CD4-positive, alpha-beta T cell treated with Interleukin-15 for 1 hour (primary cell): ENCODE results near the gene RGMA.
A peak's percentile ranks its signal among the peaks of the same experiment; 100 is the strongest.
"Not testable (repeated sequence)": the region's sequence is repeated elsewhere in the genome, so short reads cannot be mapped to it uniquely, and the experiment has no call there.

Source experiments
- DNase-seq: peaks from one replicate; pipeline ENCODE4 v3.0.0-alpha.2; 2020

The RGMA gene

DNA sequence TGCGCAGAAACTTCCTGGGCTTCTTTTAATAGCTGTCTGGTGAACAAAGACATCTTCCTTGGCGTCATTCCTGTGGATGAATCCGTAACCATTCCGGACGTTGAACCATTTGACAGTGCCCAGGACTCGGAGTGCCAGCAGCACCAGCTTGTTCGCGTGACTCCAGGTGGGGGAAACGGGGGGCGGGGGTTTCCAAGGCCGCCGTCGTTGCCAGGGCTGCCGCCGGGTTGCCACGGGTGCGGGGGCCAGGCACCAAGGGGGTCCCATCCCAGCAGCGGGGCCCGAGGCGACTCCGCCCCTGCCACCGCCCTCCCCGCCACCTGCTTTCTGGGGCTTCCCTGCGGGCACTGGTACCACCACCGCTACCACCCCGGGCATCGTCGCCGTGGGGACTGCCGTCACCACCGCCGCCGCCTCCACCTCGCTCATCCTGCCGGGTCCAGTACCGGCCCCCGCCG is 22.8 kb downstream of the RGMA start:
- DNase-seq = no peak

DNA sequence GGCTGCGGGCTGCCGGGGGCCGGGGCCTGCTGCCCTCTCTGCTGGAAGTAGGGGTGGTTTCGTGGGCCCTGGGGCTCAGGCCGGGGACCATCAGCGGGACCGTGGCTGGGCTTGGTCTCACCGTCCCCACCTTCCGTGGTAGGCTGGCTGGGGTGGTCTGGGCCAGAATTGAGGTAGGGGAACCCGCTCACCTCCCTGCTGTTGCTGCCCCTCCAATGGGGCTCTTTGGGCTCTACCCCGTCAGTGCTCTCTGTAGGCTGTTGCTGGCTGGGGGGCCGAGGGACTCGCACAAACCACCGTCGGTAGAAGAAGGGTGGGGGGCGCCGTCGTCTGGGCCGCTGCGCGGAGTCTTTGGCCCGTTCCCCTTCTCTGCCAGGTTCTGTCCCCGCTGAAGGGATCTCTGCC is 23.4 kb downstream of the RGMA start:
- DNase-seq = no peak

DNA sequence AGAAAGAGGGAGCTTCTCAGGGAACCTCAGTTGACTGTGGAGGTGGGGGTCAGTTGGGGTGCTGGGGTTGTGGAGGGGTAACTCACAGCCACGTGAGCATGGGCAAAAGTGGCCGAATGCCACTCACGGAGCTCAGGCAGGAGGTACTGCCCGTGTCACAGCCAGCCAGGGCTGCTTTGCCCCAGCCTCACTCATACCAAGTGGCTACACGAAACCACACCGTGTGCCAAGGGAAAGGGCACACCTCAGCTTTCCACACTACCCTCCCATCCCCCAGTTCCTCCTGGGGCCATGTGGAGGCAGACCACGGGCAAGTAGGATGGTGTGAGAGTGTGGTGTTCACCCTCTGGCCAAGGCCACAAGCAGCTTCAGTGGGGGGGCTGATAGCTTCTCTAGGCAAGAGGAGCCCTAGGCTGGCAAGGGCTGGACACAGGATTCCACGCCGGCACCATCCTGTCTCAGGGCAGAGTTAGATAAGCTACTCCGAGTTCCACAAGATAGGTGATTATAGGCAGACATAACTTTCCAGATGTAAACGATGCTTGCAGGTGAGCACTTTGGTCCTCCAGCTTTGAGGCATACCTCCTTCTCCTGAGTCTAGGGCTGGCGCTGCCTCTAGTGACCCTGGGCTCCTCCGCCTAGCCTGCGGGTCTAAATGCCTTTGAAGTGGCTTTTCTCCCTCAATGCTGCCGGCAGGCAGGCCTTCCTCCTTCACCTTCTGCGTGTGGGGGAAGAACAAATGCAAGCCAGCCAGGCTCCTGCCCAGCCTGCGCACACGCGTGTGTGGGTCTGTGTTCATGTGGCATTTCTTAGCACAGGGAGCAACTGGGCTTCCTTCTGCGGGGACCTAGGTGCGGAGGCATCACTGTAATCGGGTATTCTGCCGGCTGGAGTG is 25.0 kb downstream of the RGMA start:
- DNase-seq = no peak

DNA sequence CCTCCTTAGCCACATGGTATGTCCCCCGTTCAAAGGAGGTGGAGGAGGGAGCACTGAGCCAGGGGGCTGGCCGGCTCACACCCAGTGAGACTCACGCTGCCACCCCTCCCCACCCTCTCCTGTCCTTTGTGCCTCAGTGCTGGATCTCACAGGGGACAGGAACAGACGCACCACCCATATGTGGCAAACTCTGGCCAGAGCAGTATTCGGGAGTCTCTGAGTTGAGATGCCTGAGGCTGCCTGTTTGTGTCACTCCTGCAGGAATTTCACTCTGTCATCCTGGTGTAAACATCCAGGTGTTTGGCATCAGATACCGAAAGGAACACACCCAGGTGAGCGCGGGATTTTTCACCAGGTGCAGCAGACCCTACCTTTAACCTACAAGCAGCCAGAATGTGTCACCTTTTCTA is 25.7 kb downstream of the RGMA start:
- DNase-seq = no peak

DNA sequence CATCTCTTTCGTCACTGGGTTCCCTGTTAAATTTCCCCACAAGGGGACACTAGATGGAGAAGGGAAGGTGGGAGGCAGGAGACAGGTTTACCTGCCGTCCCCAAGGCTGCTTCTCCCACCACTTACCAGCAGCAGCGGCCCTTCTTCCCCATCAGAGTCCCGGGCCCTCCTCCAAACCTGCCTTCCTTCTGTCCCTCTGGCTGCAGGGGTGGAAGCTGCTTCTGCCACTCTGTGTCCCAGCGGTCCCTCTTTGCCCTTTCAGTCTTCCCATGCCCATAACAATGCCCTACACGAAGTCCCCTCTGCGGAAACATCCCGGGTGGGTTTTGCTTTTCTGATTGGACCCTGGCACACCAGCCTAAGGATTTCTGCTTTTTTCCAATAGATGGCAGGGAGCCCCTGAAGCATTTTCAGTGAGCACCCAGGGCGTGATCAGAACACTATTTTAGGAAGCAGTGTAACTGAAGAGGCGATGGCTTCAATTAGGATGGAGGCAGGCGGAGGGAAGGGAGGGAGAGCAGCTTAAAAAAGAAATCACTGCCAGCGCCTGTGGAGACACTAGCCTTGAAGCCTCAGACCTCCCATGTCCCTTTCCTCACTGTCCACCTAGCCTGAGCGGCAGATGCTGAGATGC is 26.3 kb downstream of the RGMA start:
- DNase-seq = not testable (repeated sequence)

DNA sequence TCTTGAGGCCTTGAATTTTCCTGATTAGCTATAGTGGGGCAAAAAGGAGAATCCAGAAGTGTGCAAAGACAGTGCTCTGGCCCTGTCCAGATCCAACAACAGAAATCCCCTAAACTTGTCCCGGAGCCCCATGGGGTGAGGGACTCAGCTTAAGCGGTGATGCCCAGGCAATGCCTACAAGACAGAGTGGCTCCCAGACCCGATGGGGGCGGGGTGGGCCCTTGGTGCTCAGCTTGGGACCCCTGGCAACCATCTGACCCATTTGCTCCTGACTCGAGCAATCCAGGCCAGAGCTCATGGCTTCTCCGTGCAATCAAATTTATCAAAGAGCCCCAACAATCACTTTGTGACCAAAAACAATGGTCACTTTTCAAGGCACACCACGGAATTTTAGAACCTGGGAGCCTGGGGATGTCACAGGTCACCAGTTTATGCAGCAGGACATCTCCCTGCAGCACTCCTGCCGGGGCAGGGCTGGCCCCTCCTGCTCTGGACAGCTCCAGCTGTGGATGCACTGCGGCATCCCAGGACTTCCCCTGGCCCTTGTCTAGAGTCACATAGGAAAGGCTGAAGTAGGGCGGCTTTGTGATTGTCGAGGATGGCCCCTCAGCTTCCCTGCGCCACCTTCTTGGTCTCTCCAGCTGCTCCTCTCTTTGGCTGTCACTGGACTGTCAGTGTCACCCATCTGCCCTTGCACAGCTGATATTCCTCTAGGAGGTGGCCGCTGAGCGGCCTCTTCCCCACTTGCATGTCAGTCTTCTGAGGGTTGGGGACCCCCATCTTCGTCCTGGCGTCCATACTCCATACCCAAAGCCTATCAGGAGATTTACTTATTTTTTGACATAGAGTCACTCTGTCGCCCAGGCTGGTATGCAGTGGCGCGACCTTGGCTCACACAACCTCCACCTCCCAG is 28.4 kb downstream of the RGMA start:
- DNase-seq = no peak

DNA sequence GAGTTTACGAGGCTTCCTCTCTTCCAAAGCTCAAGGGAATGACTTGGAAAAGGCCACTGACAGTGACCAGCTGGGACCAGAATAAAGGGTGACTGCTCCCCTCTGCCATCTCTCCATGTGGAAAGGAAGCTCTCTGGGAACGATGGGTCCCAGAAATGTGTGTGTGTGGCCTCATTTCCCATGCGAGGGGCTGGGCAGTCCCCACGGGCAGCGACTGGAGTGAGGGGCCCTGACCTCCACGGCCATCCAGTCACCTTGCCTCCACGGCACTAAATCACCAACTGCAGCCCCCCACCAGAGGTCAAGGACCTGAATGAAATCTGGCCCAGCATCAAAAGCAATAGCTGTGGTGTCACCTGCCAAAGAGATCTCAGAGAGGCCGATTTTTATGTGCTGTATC is 29.6 kb downstream of the RGMA start:
- no peak for DNase-seq

DNA sequence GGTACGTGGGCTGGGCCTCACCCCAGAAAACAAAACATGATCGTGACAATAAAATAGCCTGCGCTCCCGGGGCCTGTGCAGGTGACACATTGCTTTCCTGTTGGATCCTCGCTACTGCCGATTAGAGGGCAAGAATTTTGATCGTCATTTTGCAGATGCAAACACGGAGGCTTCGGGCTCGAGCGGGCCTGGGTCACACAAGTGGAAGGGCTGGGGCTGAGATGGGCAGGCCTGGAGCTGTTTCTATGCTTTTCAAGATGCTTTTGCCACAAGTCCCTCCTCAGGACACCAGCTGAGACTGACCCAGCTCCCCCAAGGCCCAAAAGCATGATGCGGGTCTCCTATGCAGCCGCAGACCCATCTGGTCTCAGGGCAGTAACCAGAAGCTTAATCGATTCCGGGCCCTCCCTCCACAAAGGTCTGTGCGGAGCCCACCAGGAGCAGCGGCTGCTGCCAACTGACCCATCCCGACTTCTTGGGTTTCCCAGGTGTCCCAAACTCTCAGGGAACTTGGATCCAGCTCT is 30.0 kb downstream of the RGMA start:
- DNase-seq = no peak

DNA sequence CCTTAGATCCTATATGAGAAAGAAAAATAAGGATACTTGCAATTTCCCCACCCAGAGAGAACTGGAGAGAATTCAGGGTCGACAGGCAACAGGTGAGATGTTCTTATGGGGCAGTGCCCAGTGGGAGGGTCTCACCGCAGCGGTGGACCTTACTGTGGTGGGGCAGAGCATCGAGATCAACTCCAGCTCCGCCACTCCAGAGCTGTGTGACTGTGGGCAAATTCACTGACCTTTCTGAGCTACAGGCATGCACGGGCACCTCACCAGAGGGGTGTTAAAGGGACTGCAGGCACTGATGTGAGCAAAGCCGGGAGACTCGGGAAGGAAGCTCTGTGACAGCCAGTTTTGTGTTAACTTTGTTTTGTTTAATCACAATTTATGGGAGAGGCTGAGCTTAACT is 30.9 kb downstream of the RGMA start:
- no peak for DNase-seq

DNA sequence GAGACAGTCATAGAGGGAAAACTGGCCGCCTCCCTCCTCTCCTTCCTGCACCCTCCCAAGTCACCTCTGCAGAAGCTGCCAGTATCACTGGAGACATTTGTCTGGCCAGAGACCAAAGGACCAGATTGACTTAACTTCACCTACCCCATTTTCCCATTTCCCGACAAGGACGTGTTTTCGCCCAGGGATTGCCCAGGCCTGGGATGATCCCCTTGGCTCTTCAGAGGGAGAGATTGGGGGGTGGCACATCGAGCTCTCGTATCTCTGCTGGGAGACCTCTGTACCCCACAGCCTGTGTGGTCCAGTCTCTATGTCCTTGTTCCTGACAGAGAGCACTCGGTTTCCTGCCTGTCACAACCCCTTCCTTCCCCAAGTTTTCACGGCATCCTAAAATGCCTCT is 31.4 kb downstream of the RGMA start:
- DNase-seq = no peak

DNA sequence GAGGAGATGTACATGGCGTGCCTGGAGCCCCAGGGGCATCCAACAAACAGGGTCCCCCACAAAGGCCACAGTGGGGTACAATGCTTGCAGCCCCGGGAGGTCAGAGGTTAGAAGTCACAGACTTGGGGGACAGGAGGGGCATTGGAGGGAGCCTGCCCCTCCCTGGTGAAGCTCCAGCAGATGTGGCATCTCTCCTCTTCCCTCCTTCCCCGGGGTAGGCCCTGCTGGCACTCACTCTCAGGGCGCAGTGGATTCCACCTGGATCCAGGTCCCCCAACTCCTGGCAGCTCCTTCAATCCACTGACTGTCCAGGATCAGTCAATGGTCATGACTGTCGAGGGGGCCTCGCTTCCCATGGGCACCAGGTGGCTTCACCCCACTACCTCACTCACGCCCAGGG is 32.2 kb downstream of the RGMA start:
- no peak for DNase-seq

DNA sequence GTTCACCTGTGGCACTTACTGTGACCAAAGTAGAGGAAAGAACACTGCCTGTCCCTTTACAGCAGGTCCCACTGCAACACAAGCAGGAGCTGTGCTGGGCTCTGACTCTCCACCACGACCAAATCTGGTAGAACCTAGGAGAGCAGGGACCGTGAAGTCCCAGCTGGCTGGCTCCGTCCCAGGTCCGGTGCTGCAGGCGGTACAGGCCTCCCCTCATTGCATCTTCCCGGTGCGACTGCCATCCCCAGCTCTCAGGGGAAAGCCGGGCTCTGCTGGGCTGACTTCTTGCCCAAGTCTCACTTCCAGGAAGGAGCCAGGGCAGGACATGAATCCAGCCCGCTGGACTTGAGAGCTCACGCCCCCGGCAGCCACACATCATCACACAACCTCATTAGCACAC is 33.8 kb downstream of the RGMA start:
- DNase-seq = no peak

DNA sequence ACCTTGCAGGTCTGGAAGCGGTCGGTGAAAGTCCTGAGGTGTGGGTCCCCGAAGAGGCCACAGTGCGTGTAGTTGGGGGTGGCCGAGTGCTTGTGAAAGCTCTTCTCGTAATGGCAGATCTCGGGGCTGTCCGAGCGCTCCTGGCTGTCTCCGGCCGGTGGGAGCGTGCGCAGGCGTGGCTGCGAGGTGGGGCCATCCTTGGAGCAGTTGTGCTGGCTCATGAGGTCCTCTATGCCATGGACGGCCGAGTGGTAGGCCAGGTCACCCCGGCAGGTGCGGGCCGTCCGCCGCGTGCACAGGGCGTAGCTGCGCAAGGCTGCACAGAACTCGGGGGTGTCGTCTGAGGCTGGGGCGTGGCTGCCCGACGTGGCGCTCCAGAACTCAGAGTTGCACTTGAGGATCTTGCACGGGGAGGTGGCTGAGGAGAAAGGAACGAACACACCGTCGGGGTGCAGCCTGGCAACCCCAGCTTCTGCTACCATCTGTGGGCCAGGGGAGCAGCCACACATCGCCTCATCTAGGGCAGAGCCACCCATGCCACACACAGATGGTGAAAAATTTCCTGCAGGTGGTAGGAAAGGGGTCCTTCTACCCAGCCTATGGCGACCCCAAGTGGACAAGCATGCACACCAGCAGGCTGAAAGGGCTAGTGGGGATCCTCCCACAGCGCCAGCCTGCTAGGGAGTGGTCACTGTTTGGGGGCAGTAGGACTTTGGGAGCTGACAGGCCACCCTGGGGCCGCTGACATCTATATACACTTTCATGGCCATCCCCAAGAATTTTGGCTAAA is 36.7 kb downstream of the RGMA start:
- DNase-seq = no peak

DNA sequence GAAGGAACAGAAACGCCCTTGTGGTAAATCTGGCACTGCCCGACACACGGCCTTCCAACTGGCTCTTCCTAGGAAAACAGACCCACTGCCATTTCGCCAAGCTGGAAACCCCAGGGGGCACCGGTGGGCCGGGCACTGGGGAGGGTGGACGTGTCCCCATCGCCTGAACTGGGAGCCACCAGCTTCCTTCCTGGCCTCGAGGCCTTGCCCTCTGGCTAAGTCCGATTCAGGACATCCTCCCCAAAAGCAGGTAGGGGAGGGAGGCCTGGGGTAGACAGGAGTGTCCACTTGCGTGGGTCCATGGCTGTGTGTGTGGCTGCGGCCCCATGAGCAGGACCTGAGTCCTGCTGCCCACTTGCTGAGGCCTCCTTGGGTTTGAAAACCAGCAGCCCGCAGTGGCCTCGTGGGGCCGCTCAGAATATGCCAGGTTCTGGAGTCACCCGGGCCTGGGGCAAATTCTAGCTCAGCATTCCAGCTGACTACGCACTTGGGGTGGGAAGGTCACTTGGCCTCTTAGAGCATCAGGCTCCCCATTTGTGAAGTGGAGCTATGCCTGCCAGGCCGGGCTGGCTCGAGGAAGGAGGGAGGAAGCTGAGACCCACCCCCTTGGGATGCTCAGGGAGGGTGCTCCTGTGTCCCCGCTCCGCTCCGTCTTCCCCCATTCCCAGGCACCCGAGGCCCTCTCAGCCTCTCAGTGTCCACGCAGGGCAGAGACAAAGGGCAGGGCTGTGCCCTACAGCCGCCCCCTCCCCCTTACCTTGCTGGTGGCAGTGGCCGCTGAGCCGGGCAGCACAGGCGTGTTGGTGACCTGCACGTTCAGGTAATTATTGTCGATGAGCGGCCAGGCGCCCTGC is 37.5 kb downstream of the RGMA start:
- DNase-seq = no peak

DNA sequence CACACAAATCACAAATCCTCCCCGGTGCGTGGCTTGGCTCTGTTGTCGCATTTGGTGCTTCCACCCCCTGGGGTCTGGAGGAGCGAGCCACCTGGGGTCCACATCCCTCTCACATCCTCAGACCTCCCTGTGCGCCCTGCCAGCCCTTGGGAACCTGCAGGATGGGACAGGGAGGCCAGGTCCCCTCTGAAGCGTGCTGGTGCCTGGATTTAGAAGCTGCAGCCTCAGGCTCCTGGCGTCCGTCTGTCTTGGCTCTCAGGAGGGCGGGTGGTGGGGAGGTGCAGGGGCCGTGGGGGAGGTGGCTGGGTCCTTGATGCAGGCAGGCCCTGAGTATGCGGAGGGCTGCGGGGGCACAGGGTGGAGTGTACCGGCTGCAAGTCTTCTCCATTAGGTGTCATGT is 38.4 kb downstream of the RGMA start:
- no peak for DNase-seq

DNA sequence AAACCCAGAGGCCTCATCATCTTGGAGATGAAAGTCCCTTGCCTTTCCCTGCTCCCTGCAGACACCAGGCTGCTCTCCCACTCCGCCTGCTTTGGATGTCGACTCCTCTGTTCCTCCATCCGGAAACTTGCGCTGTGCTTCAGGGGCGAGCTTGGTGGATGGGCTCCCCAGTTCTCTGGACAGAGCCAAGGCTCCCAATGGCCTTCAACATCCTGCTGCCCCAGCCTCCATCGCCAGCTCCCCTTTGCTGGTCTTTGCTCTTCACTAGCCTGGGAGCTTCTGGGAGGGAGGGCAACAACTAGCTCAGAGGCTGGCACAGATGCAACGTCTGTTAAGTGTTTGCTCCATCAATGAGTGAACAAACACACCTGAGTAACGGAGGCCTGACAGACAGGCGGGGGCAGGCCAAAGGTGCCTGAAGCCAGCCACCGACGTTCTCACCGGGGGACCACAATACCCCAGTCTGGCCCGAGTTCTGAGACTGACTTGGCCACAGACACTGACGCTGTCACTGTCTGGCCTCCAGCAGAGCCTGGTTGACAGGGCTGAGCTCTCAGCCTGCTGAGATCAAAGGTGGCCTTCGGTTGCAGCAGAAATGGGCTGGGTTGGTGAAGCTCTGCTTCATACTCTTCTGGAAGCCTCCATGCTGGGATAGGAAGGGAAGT is 39.0 kb downstream of the RGMA start:
- no peak for DNase-seq

DNA sequence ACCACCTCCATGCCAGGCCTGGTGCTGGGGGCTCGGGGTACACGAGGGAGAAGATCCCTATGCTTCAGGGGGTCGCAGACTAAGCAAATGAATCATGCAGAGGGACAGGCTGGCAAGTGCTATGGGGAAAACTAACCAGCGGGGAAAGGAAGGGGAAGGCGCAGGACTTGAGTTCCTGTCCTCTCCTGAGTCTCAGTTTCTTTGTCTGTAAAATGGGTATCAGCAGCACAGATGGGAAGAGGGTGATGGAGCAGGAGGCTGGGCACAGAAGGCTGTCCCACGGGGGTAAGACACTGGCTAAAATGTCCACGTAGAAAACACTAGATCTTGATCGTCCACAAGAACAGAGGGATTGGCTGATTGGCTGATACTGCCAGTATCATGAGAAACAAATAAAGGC is 39.8 kb downstream of the RGMA start:
- DNase-seq = no peak

DNA sequence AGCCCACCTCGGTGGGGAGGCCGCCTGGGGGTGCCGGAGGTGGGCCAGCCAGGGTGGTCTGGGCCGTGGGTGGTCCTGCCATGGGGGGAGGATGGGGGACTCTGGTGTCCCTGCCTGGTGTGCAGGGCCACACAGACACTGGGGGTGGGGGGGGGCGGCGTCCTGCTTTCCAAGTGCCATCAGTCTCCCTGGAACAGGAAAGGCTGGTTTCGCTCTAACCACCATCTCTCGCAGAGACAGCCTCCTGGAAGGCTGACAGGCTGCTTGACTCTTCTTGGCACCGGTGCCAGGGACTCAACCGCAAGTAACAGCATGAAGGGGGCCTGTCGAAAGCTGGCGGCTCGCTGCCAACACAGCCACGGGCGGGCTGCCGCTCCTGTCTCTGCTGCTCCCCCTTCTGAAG is 40.3 kb downstream of the RGMA start:
- DNase-seq = no peak

DNA sequence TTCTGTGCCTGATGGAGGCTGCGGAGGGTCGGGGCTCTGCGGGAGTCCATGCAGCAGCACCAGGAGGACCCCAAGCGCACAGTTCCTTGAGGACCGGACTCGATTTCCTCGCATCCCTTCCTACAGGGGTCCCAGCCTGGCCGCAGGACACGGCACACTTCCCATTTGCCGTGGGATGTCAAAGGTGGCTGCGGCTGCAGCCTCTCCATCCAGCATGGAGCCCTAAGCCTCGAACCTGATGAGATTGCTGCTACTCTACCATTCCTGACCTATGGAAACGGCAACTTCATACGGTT is 40.6 kb downstream of the RGMA start:
- no peak for DNase-seq

DNA sequence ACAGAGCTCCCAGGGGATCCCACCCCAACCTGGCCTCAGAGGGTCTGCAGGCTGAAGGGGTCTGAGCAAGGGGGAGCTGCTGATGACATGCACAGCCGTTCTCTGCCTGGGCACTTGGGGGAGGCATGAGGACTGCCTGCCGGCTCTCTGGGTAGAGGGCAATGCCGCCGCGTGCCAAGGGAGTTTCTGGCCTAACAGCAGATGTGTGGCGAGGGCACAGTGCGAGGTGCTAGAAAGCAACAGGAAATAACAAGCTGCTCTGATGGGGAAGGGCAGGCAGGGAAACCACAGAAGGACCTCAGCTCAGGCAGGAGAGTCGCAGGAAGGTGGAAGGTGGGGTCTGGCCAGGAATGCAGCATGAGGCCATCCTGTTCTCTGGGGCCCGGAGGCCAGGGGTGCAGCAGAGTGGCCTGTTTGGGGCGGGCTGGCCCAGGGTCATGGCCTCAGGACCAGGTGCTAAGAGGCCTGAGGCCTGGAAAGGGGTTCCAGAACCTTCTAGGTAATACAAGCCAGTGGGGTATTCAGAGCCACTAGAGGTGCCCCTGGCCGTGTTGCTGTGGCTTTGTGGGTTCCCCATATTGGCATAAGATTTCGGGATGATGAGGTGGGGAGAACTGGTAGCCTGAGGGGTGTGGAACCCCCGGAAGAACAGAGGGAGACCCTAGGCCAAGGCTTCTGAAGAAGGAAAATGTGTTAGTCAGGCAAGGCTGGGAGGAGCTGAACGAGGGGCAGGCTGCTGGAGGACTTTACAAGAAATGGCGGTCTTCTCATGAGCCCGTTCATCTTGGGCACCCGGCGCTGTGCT is 41.2 kb downstream of the RGMA start:
- DNase-seq = peak; percentile 48
